IMR-90 (cell line): ENCODE measurements around the gene ZNF423. TPM values are rescaled to one million over a fixed set of nuclear protein-coding genes. Genes with fewer than 3 reads are reported as not detected.

ENCODE experiments used
- ATAC-seq: fragments of 200-7000 bp; cut with Tn5 transposase; 2 replicates; pipeline ENCODE4 v1.9.1; 2020; ENCODE audit warnings: low read depth, mild to moderate bottlenecking, moderate library complexity
- BruUV-seq: library from RNA; stranded (reverse); fragments of 400-500 nt; replicated peaks from 2 replicates; lab custom pipeline; 2021; lab: Mats Ljungman, UMichigan
- CTCF ChIA-PET: fragments of 300-600 bp; formaldehyde crosslinking; extraction: SDS; loops from one replicate; lab custom pipeline; 2021; ENCODE audit warnings: antibody characterized with exemption; lab: Yijun Ruan, JAX
- POLR2A ChIA-PET: fragments of 300-600 bp; sonication (Branson Sonifier 250); formaldehyde crosslinking; loops from one replicate; lab custom pipeline; 2022; ENCODE audit warnings: antibody characterized with exemption; ENCODE audit not compliant: unreplicated experiment; lab: Charles Lee
- DNase-seq: peaks from one replicate; pipeline ENCODE4 v3.0.0; 2013
- H2AFZ ChIP-seq: replicated peaks from 2 replicates; pipeline ENCODE3; 2013; ENCODE audit warnings: low read length, mild to moderate bottlenecking; ENCODE audit not compliant: poor library complexity
- H2AK5ac ChIP-seq: 2 replicates; pipeline ENCODE4 v1.6.1; 2013; ENCODE audit warnings: low read depth, low read length, inconsistent platforms
- H2AK9ac ChIP-seq: replicated peaks from 2 replicates; pipeline ENCODE3; 2013; ENCODE audit warnings: mild to moderate bottlenecking, low read depth, low read length, moderate library complexity; ENCODE audit not compliant: poor library complexity
- H2BK120ac ChIP-seq: 2 replicates; pipeline ENCODE4 v1.6.1; 2013; ENCODE audit warnings: low read depth, low read length, inconsistent platforms
- H2BK15ac ChIP-seq: 3 replicates; pipeline ENCODE4 v1.6.1; 2013; ENCODE audit warnings: low read depth, low read length, inconsistent platforms
- H2BK20ac ChIP-seq: 2 replicates; pipeline ENCODE4 v1.6.1; 2013; ENCODE audit warnings: low read depth, mild to moderate bottlenecking, inconsistent platforms, low read length, moderate library complexity
- H2BK5ac ChIP-seq: 2 replicates; pipeline ENCODE4 v1.6.1; 2013; ENCODE audit warnings: mild to moderate bottlenecking, low read depth, low read length, inconsistent platforms; ENCODE audit not compliant: poor library complexity, severe bottlenecking
- H3K14ac ChIP-seq: replicated peaks from 2 replicates; pipeline ENCODE4 v1.6.1; 2013; ENCODE audit warnings: low read depth, low read length, inconsistent platforms
- H3K18ac ChIP-seq: 2 replicates; pipeline ENCODE4 v1.6.1; 2013; ENCODE audit warnings: low read depth, low read length, control low read depth
- H3K23ac ChIP-seq: 2 replicates; pipeline ENCODE4 v1.6.1; 2013; ENCODE audit warnings: low read depth, low read length, inconsistent platforms
- H3K27ac ChIP-seq: 2 replicates; pipeline ENCODE4 v1.5.1; 2013; ENCODE audit warnings: mild to moderate bottlenecking, control low read depth, low read length; ENCODE audit not compliant: insufficient read depth
- H3K27me3 ChIP-seq: 2 replicates; pipeline ENCODE4 v1.6.1; 2013; ENCODE audit warnings: low read length; ENCODE audit not compliant: control insufficient read depth, insufficient read depth
- H3K36me3 ChIP-seq: 2 replicates; pipeline ENCODE4 v1.6.1; 2013; ENCODE audit warnings: low read length, mixed read lengths; ENCODE audit not compliant: control insufficient read depth, insufficient read depth
- H3K4ac ChIP-seq: 2 replicates; pipeline ENCODE4 v1.6.1; 2013; ENCODE audit warnings: low read depth, low read length, inconsistent platforms
- H3K4me1 ChIP-seq: 2 replicates; pipeline ENCODE4 v1.6.1; 2013; ENCODE audit warnings: low read length, mixed read lengths; ENCODE audit not compliant: control insufficient read depth, insufficient read depth
- H3K4me2 ChIP-seq: 2 replicates; pipeline ENCODE4 v1.6.1; 2013; ENCODE audit warnings: low read depth, mild to moderate bottlenecking, control low read depth, low read length, moderate library complexity
- H3K4me3 ChIP-seq: 2 replicates; pipeline ENCODE4 v1.5.1; 2013; ENCODE audit warnings: low read depth, mild to moderate bottlenecking, control low read depth, low read length, moderate library complexity; ENCODE audit not compliant: insufficient read depth
- H3K56ac ChIP-seq: 2 replicates; pipeline ENCODE4 v1.6.1; 2013; ENCODE audit warnings: low read length, inconsistent platforms; ENCODE audit not compliant: insufficient read depth; ENCODE audit errors: extremely low read depth
- H3K79me1 ChIP-seq, 2 experiments: 2 replicates each; pipeline ENCODE4 v1.6.1; 2013; ENCODE audit warnings: low read length in 2 of 2, inconsistent platforms in 1 of 2, low read depth in 1 of 2
- H3K9ac ChIP-seq: 2 replicates; pipeline ENCODE4 v1.6.1; 2013; ENCODE audit warnings: low read depth, low read length, control low read depth
- H3K9me1 ChIP-seq: 2 replicates; pipeline ENCODE4 v1.6.1; 2013; ENCODE audit warnings: low read length, inconsistent platforms; ENCODE audit not compliant: insufficient read depth
- H3K9me3 ChIP-seq: 2 replicates; pipeline ENCODE4 v1.6.1; 2013; ENCODE audit warnings: low read length; ENCODE audit not compliant: control insufficient read depth, insufficient read depth
- H4K20me1 ChIP-seq: 2 replicates; pipeline ENCODE4 v1.6.1; 2013; ENCODE audit warnings: low read length, inconsistent platforms; ENCODE audit not compliant: insufficient read depth
- H4K5ac ChIP-seq: 2 replicates; pipeline ENCODE4 v1.6.1; 2013; ENCODE audit warnings: mild to moderate bottlenecking, low read depth, low read length, control low read depth
- H4K8ac ChIP-seq, 2 experiments: 2 replicates each; pipeline ENCODE4 v1.6.1; 2013; ENCODE audit warnings: low read depth in 2 of 2, low read length in 2 of 2, control low read depth in 1 of 2, inconsistent platforms in 1 of 2
- H4K91ac ChIP-seq: 2 replicates; pipeline ENCODE4 v1.6.1; 2013; ENCODE audit warnings: low read depth, low read length, inconsistent platforms; ENCODE audit not compliant: insufficient read depth
- BHLHE40 ChIP-seq: fragments of 150-350 bp; IDR thresholded peaks from 2 replicates; pipeline ENCODE4 v1.6.1; 2016; ENCODE audit warnings: mild to moderate bottlenecking, low read depth, low read length
- CEBPB ChIP-seq: IDR thresholded peaks from 2 replicates; pipeline ENCODE4 v1.6.1; 2012; ENCODE audit warnings: low read depth, low read length, improper control_type of control experiment
- CHD1 ChIP-seq: IDR thresholded peaks from 2 replicates; pipeline ENCODE4 v1.6.1; 2012; ENCODE audit warnings: low read depth, low read length, improper control_type of control experiment
- CTCF ChIP-seq: conservative IDR thresholded peaks from 2 replicates; pipeline ENCODE4 v1.5.1; 2012; ENCODE audit warnings: mild to moderate bottlenecking, low read depth, low read length, improper control_type of control experiment
- ELK1 ChIP-seq: fragments of 150-350 bp; IDR thresholded peaks from 2 replicates; pipeline ENCODE4 v1.6.1; 2016; ENCODE audit warnings: low read depth, mild to moderate bottlenecking, low read length, moderate library complexity, borderline replicate concordance
- MAFK ChIP-seq: IDR thresholded peaks from 2 replicates; pipeline ENCODE4 v1.6.1; 2012; ENCODE audit warnings: low read depth, low read length, improper control_type of control experiment
- MAZ ChIP-seq: IDR thresholded peaks from 2 replicates; pipeline ENCODE4 v1.6.1; 2012; ENCODE audit warnings: low read depth, mild to moderate bottlenecking, low read length, improper control_type of control experiment, moderate library complexity, borderline replicate concordance
- NFE2L2 ChIP-seq: fragments of 150-350 bp; IDR thresholded peaks from 2 replicates; pipeline ENCODE4 v1.6.1; 2016; ENCODE audit warnings: low read depth, mild to moderate bottlenecking, low read length
- POLR2A ChIP-seq: IDR thresholded peaks from 2 replicates; pipeline ENCODE4 v1.6.1; 2012; ENCODE audit warnings: mild to moderate bottlenecking, low read depth, low read length
- RAD21 ChIP-seq: IDR thresholded peaks from 2 replicates; pipeline ENCODE4 v1.6.1; 2012; ENCODE audit warnings: low read length, improper control_type of control experiment
- RCOR1 ChIP-seq: IDR thresholded peaks from 2 replicates; pipeline ENCODE4 v1.6.1; 2012; ENCODE audit warnings: mild to moderate bottlenecking, low read length, improper control_type of control experiment; ENCODE audit not compliant: insufficient replicate concordance
- SMC3 ChIP-seq: fragments of 150-350 bp; IDR thresholded peaks from 2 replicates; pipeline ENCODE4 v1.6.1; 2016; ENCODE audit warnings: low read depth, mild to moderate bottlenecking, antibody characterized with exemption, low read length, moderate library complexity
- USF2 ChIP-seq: fragments of 150-350 bp; IDR thresholded peaks from 2 replicates; pipeline ENCODE4 v1.6.1; 2017; ENCODE audit warnings: mild to moderate bottlenecking, antibody characterized with exemption, low read length, low read depth
- WGBS, 2 experiments: methylation state at CpG; one replicate each; pipeline versions ENCODE4 v1.1.5 to v1.1.7; 2013; ENCODE audit warnings: missing lambda C conversion rate in 2 of 2; ENCODE audit not compliant: insufficient read length in 1 of 2; ENCODE audit errors: extremely low coverage in 2 of 2; 5-methylcytosine and 5-hydroxymethylcytosine counted together
- dilution Hi-C: fragments of 300-500 bp; cut with HindIII; formaldehyde crosslinking; loops from one replicate; pipeline ENCODE4 v1.14.3; 2018; ENCODE audit warnings: low sequenced_read_pairs; ENCODE audit not compliant: unreplicated experiment
- in situ Hi-C: fragments of 300-500 bp; cut with MboI; formaldehyde crosslinking; loops from 3 replicates; pipeline ENCODE4 v1.14.3; 2019; ENCODE audit warnings: low sequenced_read_pairs, inconsistent platforms, mixed read lengths
- intact Hi-C: fragments of 100-400 bp; cut with micrococcal nuclease; formaldehyde crosslinking; loops from 2 replicates; pipeline ENCODE4 v1.10.0; 2022
- polyA plus RNA-seq, 3 experiments: library from polyadenylated mRNA; depleted of rRNA; stranded (reverse); fragments of >200 nt; gene quantifications; 2 replicates each; pipeline ENCODE4 v1.2.3, GENCODE V29; 2012; ENCODE audit warnings: low replicate concordance in 1 of 3
- total RNA-seq: library from RNA; depleted of rRNA; stranded (reverse); fragments of >200 nt; gene quantifications from 2 replicates; pipeline ENCODE4 v1.2.3, GENCODE V29; 2012

Gene ZNF423
- total and polyA plus RNA-seq, 2 of the 4 experiments (the other 2 are of a cell fraction) = under 0.01 to 0.10 TPM

DNA sequence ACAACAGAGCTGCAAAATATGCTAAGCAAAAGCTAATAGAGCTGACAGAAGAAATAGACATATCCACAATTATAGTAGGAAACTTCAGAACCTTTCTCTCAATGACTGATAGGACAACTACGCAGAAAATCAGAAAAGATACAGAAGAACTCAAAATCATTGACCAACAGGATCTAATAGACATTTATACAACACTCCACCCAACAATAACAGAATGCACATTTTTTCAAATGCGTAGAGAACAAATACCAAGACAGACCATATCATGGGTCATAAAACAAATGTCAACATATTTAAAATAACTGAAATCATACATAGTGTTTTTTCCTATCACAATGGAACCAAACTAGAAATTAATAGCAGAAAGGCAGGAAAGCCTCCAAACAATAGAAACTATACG is 244.9 kb downstream of the ZNF423 start:
- Histone ChIP-seq H3K9me3 (no peaks in the 10 kb centered on the region), H4K20me1 (no peaks in the 10 kb centered on the region), H2AK9ac (no peak overlapping the region), H3K4ac (no peak overlapping the region), H3K9ac (no peak overlapping the region), H3K27ac (no peak overlapping the region), H3K23ac (no peak overlapping the region), H4K8ac (no peak overlapping the region), H2BK5ac (no peak overlapping the region), H3K36me3 (no peaks in the 10 kb centered on the region), H3K9me1 (no peaks in the 10 kb centered on the region), H4K91ac (no peak overlapping the region), H3K18ac (no peak overlapping the region), H3K27me3 (peaks cover 12% of the 10 kb centered on the region), H3K56ac (no peak overlapping the region), H4K5ac (no peak overlapping the region), H3K14ac (no peak overlapping the region), H2BK15ac (no peak overlapping the region), H2AFZ (no peak overlapping the region), H3K4me1 (no peaks in the 10 kb centered on the region), H3K4me2 (no peak overlapping the region), H2AK5ac (no peak overlapping the region), H3K4me3 (no peak overlapping the region), H2BK20ac (no peak overlapping the region), H3K79me1 (no peaks in the 10 kb centered on the region), H2BK120ac (no peak overlapping the region)
- POLR2A ChIA-PET = no interaction called here
- DNase-seq (no peak), ATAC-seq (no peak)
- no peak for TF ChIP-seq NFE2L2
- TF ChIP-seq POLR2A = no peak
- TF ChIP-seq BHLHE40 = no peak
- no peak for TF ChIP-seq CEBPB
- no peak for TF ChIP-seq CTCF
- no peak for TF ChIP-seq MAFK
- no peak for TF ChIP-seq ELK1
- no peak for TF ChIP-seq MAZ
- TF ChIP-seq USF2 = no peak
- no peak for TF ChIP-seq SMC3
- no peak for TF ChIP-seq RAD21
- TF ChIP-seq CHD1 = no peak
- TF ChIP-seq RCOR1 = no peak
- CTCF ChIA-PET = no interaction called here
- in situ Hi-C loops (no loop called here), intact Hi-C loops (no loop called here), dilution Hi-C loops (no loop called here)
- no TSS peak for BruUV-seq
- WGBS, 2 experiments = 40% methylated on average over 1 of the region's 3 CpGs; no CpG with 5 or more reads in 1 of the 2 experiments
